Measurements from ENCODE around the gene POC1A.

Gene POC1A

GRCh38 chr3:52083556-52084087 lies 70.6 kb downstream of the POC1A start:
- no peak for DNase-seq

GRCh38 chr3:52082951-52083350 lies 71.3 kb downstream of the POC1A start:
- no peak for DNase-seq

- DNase-seq = no peak
Measured at GRCh38 chr3:52080830-52081719, 73.1 kb downstream of the POC1A start.

- DNase-seq = no peak
Measured at GRCh38 chr3:52079958-52080357, 74.3 kb downstream of the POC1A start.

GRCh38 chr3:52078781-52079560 lies 75.3 kb downstream of the POC1A start:
- no peak for DNase-seq

- no peak for DNase-seq
Measured at GRCh38 chr3:52077925-52078324, 76.3 kb downstream of the POC1A start.

GRCh38 chr3:52076896-52077780 lies 77.1 kb downstream of the POC1A start:
- no peak for DNase-seq

GRCh38 chr3:52073490-52073889 lies 80.7 kb downstream of the POC1A start:
- no peak for DNase-seq

- no peak for DNase-seq
Measured at GRCh38 chr3:52072471-52072870, 81.8 kb downstream of the POC1A start.

- no peak for DNase-seq
Measured at GRCh38 chr3:52072020-52072419, 82.2 kb downstream of the POC1A start.

GRCh38 chr3:52070724-52071621 lies 83.2 kb downstream of the POC1A start:
- no peak for DNase-seq

GRCh38 chr3:52069855-52070254 lies 84.4 kb downstream of the POC1A start:
- no peak for DNase-seq

- DNase-seq = no peak
Measured at GRCh38 chr3:52069135-52069534, 85.1 kb downstream of the POC1A start.

GRCh38 chr3:52068730-52069129 lies 85.5 kb downstream of the POC1A start:
- no peak for DNase-seq

GRCh38 chr3:52068055-52068571 lies 86.1 kb downstream of the POC1A start:
- DNase-seq = no peak

GRCh38 chr3:52067526-52067925 lies 86.7 kb downstream of the POC1A start:
- DNase-seq = no peak

GRCh38 chr3:52067046-52067445 lies 87.2 kb downstream of the POC1A start:
- DNase-seq = no peak

GRCh38 chr3:52065264-52065756 lies 88.9 kb downstream of the POC1A start:
- DNase-seq = no peak

GRCh38 chr3:52064561-52064960 lies 89.7 kb downstream of the POC1A start:
- DNase-seq = no peak

- no peak for DNase-seq
Measured at GRCh38 chr3:52063026-52063723, 91.0 kb downstream of the POC1A start.

GRCh38 chr3:52062505-52062904 lies 91.7 kb downstream of the POC1A start:
- DNase-seq = no peak

Data from activated CD8-positive, alpha-beta memory T cell treated with anti-CD3 and anti-CD28 coated beads, Interleukin-2, amount 50 U/mL, for 4 hours (primary cell).